GM12892 (cell line): ENCODE results near the gene CEP41.

Source experiments
- POLR2A ChIP-seq: IDR thresholded peaks from 2 replicates; pipeline ENCODE4 v1.6.1; 2011; ENCODE audit warnings: low read depth, low read length, control low read depth
- POLR2AphosphoS5 ChIP-seq: IDR thresholded peaks from 2 replicates; pipeline ENCODE4 v1.6.1; 2011; ENCODE audit warnings: low read depth, low read length, control low read depth
- TAF1 ChIP-seq: IDR thresholded peaks from 2 replicates; pipeline ENCODE4 v1.6.1; 2011; ENCODE audit warnings: low read depth, mild to moderate bottlenecking, control low read depth, low read length, borderline replicate concordance

DNA sequence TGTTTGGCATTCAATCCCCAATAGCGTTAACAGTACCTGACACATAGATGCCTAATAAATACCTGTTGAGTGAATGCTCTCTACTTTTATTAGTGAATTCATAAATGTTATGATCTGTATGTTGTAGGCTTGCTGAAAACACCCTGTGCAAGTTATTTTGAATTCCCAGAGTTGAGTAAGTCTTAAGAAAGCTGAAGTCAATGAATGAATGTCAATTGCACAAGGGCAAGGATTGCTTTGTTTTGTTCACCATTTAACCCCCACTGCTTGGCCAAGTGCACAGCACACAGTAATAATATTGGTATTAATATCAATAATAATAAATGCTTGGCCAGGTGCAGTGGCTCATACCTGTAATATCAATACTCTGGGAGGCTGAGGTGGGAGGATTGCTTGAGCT, 50.3 kb downstream of the CEP41 start:
- TF ChIP-seq POLR2AphosphoS5 (no peak), POLR2A (no peak), TAF1 (no peak)
